RCC 7860 (cell line): Measurements from ENCODE around the gene RIMS1.
"Not testable (repeated sequence)": the region's sequence is repeated elsewhere in the genome, so short reads cannot be mapped to it uniquely, and the experiment has no call there.

ENCODE experiments used
- DNase-seq: peaks from one replicate; pipeline ENCODE4 v3.0.0-alpha.2; 2015; ENCODE audit warnings: low spot score
- FAIRE-seq: peaks from 2 replicates; lab custom pipeline; 2012; peaks lifted over from hg19 to GRCh38; lab: Jason Lieb, UNC

RIMS1 gene

DNA sequence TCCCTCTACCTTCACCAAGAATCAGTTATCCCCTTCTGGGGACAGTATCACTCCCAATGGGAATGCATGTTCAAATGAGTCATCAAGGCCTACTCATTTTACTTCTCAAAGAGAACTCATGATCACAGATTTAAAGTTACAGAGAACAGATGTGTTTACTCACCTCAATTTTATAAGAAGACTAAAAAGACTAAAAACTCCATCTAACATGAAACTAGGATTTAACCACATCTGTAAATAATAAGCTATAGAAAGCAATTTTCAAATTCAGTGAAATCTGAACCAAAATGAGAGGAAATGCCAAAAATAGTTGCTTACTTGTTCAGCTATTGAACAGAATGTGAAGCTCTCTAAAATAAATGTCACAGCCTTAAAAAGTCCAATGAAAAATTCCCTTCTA lies 435.4 kb downstream of the RIMS1 start:
- no peak for FAIRE-seq

DNA sequence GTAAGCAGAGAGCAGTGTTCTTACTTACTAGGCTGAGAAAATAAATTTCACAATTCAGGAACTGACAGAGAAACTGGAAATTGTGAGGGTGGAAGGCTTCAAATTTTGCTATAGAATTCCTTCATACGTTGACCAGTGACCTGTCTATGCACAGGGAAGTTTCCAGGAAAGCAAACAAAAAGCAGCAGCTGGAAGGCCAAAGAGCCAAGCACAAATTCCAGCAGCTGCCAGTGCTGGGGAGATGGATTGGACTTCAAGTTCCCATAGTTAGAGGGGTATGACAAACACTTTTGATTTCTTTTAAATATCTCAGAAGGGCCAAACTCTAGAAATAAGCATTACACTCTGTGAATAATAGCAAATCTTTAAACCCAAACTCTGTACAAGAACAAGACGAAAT lies 436.4 kb downstream of the RIMS1 start:
- FAIRE-seq, result no peak
- DNase-seq, result no peak

More for the DNA sequence above, 435.4 kb downstream of the RIMS1 start:
- no peak for DNase-seq

DNA sequence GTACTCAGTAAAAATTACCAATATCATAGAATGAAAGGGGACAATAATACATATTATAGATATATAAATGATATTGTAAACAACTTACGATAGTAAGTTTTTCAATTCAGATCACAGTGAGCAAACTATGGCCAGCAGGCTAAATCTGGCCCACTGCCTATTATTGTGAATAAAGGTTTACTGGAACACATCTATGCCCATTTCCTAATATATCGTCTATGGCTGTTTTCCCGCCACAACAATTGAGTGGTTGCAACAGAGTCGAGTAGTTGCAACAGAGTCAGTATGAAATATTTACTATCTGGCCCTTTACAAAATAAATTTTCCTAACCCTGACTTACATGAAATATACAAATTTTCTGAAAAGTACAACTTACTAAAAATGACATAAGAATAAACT lies 438.2 kb downstream of the RIMS1 start:
- FAIRE-seq (no peak), DNase-seq (no peak)

DNA sequence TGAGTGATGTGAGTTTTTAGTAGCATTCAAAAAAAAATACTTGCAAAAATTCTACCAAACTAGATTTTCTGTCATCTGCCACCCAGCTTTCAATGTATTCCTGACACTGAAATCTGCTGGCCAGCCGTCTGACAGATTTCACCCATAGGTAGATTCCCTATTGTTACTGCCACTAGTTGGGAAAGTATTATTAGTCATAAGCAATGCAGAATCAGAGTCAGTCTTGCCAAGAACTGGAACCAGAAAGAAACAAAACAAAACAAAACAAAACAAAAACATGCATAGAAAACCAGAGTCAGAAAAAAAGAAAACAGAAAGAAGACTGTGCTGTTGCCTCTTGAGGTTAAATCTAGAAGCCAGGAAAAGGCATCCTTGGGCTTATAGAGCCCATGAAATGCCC lies 442.4 kb downstream of the RIMS1 start:
- FAIRE-seq, result no peak
- no peak for DNase-seq

DNA sequence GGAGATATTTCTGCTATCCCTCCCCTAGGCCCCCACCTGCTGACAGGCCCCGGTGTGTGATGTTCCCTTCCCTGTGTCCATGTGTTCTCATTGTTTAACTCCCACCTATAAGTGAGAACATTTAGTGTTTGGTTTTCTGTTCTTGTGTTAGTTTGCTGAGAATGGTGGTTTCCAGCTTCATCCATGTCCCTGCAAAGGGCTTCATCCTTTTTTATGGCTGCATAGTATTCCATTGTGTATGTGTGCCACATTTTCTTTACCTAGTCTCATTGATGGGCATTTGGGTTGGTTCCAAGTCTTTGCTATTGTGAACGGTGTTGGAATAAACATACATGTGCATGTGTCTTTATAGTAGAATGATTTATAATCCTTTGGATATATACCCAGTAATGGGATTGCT lies 448.9 kb downstream of the RIMS1 start:
- FAIRE-seq, DNase-seq: not testable (repeated sequence)

DNA sequence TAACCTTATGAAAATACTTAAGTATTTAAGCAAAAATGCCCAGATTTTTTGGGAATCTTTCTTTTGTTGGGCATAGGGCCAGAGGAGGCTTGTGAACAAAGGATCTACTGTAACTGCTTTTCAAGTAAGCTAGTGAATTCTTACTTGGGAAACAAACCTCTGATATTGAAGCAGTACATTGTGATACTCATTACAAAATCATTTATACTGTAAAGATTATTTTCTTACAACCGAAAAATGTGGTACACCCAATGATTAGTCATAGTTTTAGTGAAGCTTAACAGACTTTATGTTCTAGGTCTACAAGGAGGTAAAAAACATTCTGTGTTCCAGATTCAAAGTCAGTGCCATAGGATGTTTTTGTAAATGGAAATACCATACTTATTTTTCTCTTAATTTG lies 462.6 kb downstream of the RIMS1 start:
- DNase-seq (no peak), FAIRE-seq (no peak)

DNA sequence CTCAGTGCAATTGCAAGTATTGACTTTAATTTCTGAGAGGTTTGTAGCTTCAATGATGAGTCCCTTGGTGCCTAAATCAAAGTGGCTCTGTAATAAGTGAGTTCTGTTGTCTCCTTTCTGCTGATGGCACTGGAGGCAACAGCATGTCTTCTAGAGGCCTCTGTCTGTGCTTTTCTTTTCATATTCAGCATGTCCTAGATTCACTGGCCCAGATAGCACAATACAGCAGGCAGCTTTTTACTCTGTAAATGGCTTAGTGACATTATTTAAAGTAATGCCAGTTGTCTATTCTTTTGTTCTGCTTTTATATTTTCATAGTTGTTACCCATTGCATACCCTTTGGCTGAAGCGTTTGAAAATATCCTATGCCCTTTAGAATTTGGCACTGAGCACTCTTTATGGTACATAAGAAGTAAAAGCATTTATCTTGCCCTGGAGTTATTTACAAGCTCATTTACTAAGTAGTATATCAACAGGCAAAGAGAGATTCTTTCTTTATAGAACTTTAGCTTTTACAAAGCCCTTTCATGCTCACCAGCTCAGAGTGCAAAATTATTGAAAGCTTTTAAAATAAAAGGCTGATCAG lies 464.0 kb downstream of the RIMS1 start:
- FAIRE-seq (no peak), DNase-seq (no peak)

DNA sequence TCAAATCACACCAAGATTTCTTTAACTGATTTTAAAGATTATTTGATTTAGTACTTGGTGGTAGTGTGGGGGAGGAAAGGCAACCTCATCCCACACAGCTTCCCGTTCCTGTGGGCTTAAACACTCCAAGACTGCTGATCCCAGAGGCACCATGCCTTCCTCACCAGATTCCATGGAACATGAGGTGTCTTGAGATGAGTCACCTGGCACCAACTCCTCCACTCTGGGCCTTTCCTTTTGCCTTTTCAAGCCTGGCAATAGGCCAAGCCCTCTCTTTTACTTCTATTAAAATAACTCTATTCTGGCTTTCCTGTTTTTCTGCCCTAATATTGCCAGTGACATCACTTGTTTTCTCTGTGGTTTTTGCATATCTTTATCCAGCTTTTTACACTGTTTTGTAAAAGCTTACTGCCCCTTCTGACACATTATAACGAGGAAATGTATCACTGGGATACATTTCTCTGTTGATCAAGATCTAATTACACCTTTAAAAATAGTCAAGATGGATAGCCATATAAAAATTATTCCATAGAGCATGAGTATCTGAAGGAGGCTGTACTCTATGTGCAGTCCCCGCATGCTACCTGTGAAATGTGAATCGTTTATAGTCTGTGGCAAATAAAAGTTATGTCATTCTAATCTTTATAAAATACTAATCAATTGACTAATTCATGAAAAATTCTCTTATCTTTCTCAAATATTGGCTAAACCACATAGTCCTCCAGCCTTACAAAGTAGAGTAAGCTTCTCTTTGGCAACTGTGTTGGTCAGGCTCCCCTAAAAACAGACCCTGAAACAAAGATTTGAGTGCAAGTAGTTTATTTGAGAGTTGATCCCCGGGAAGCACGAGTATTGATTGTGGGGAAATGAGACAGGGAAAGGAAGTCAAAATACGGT lies 477.7 kb downstream of the RIMS1 start:
- DNase-seq, result peak; percentile 87
- peak; percentile 90 for FAIRE-seq

DNA sequence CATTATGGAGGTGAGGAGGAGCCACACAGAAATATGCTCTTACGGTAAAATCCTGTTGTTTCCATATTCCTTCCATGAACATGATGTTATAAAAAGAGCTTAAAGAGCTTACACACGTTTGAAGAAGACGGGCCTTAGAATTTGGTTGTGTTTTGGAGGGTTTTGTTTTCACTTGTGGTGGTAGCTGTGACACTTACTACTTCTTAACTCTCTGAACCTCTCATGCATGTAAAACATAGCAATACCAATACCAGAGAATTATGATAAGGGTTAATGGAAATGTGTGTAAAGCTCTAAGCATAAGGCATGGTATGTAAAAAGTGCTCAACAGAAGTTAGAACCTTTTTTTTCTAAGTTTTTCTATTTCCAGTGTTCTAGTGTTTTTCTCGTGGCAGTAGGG lies 479.4 kb downstream of the RIMS1 start:
- FAIRE-seq (no peak), DNase-seq (no peak)

DNA sequence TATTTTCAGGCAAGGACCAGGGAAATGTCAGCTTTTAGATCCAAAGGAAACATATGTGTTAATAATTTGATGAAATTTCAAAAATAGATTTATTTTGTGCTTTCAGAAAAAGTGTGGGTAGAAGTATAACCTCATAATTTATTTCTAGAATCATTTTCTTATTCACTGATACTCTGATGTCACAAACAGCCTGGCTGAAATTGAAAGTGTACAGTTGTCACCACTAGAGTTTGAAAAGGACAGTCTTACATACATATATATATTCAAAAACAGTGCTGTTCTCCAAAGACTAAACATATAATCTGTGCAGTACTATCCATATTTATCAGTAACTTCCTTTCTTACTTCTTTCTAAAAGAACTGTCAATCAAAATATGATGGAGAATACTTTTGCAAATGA lies 481.1 kb downstream of the RIMS1 start:
- no peak for FAIRE-seq
- no peak for DNase-seq

DNA sequence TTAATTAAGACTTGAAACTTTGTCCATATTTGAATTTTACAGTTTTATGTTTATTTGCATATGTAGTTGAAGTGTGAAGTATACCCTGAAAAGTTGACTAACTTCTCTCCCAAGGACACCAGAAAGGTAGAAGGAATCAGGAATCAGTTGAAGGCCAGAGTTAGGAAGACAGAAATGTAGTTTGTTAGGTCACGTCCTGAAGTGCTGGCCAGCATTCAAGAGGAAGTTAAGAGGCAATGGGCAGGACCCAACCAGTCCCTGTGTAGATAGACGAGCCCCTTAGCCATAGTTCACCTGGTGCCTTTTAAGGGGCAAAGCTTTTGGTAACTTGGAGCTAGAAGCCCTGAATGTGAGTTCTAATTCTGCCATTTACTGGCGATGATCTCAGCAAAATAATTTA lies 485.1 kb downstream of the RIMS1 start:
- FAIRE-seq (no peak), DNase-seq (no peak)

DNA sequence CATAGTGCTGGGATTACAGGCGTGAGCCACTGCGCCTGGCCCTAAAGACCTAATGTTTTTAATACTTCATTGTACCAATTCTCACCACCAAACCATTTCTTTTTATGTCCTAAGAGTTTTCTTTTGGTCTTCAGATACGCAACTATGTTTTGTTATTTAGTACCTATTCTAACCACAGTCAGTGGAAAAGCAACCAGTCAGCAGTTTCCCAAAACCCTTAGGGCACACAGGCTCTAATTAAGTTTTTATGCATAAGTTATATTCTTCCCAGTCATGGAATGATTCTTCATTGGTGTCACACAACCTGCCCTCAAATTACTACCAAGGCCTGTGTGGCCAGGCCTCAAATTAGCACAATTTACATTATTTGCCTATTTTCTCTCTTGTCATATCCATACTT lies 487.8 kb downstream of the RIMS1 start:
- DNase-seq, result no peak
- FAIRE-seq, result no peak

DNA sequence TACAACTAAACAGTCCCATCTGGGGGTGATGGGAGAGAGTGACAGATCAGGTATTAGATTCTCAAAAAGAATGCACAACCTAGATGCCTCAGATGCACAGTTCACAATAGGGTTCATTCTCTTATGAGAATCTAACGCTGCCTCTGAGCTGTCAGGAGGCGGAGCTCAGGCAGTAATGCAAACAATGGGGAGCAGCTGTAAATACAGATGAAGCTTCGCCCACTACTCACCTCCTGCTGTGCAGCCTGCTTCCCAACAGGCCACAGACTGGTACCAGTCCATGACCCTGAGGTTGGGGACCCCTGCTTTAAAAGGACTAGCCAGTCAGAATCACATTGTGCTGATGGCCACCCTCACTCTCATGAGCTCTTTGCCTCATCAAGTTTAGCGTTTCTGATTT lies 488.5 kb downstream of the RIMS1 start:
- no peak for FAIRE-seq
- no peak for DNase-seq

DNA sequence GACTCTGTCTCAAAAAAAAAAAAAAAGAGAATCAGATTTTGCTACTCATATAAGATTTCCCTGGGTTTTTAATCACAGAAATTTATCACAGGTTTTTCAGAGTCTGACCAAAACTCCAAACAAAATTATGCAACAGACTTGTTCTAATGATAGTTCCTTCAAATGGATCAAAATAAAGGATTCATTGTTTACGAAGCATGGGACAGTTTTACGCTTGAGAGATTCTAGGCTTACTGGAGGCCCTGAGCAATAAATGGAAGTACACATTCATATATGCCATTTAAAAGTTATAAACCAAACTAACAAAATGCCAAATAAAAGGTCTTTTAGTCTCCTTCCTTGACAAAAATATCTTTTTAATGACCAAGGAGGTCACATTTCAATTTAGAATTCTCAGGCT lies 490.4 kb downstream of the RIMS1 start:
- DNase-seq (no peak), FAIRE-seq (no peak)

DNA sequence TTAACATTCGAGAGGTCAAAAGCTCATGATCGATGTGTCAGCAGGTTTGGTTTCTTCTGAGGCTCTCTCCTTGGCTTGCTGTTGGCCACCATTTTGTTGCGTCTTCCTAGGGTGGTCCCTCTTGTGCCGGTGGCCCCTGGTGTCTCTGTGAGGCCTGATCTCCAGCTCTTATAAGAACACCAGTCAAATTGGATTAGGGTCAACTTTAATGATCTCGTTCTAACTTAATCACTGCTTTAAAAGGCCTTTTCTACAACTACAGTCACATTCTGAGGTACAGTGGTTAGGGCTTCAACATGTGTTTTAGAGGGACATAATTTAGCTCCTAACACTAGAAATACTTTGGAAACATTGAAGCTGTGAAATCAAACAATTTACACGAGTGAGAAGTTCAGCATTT lies 494.7 kb downstream of the RIMS1 start:
- FAIRE-seq, result no peak
- no peak for DNase-seq

DNA sequence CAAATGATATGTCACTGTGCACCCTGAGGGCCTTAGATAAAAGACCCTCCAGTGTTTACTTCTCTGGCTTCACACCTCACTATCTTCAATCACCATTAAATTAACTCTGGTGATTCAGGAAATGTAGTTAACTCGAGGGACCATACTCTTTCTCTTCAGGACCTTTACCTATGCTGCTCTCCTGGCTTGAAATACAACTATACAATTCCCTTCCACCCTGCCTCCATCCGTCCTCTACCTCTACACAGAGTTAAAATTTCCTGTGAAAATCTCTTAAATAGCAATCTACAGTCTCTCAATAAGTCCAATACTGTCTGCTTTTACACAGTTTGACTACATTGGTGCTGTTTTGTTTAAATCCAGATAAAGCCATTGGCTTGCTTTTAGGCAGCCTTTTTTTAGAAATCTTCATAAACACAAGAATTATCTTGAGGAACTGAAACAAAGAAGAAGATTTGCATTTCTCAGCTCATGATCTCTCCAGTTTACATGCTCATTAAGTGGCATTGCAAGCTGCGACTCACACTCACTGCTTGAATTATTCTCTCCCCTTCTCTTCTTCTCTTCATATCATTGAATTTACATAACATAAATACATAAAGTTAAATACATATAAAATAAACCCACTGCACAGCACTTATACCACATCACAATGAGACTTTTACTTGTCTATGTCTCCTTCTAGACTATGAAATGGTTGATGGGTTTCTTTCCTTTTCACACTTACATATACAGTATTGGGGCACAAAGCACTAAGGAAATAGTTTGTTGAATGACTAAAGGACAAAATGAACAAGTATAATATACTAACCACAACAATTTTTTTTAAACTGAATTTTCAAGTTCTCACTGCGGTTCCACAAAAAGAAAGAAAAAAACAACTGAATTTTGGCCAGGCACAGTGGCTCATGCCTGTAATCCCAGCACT lies 496.5 kb downstream of the RIMS1 start:
- FAIRE-seq (no peak), DNase-seq (no peak)

DNA sequence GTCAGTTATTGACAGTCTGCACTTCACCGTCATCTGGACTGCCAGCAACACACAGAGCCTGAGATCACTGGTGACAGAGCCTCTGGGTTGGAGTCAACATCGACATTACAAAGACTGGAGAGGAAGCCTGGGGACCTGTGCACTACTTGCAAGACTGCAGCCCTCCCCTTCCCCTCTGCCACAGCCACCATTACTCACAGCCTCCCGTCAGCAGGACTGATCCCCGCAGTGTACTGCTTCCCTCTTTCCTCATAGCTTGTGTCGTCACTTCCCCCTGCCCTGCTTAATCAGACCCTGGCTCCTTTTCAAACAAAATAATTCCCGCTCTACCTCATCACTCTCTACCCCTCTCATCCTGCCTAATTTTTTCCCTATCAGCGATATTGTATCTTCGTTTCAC lies 500.0 kb downstream of the RIMS1 start:
- no peak for DNase-seq

DNA sequence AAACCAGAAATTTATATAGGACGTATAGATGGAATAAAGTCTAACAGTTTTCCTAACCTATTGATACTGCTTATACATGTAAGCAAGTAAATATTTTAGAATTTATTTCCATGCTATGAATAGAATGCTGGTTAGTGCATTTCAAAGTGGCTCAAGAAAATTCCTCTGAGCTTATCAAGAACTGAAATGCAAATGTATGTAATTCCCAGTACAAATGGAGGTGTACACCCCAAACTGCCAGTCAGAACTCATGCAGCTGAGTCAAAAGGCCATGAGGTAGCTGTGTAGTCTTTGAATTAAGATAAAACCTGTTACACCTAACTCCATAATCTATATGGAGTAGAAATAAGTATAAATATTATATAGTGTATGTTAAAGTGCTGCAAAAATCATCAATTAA lies 503.3 kb downstream of the RIMS1 start:
- FAIRE-seq, result no peak
- DNase-seq, result no peak

More for the DNA sequence above, 500.0 kb downstream of the RIMS1 start:
- FAIRE-seq, result no peak

DNA sequence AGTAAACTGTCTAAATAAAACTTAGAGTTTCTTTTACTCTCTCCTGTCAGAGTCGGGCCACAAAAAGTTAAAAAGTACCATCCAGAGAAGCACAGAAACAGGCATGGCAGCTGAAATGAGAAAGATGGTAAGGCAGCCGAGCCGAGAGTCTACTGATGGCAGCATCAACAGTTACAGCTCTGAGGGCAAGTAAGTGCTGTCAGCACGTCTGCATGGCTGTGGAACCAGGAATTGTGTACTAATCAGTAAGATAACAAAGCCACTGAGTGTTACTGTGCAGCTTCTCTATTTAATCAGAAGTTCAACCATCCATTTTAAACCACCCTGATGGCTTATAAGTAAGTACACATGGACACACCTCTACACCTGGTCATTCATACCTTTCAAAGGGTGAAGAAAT lies 504.2 kb downstream of the RIMS1 start:
- no peak for DNase-seq
- no peak for FAIRE-seq

DNA sequence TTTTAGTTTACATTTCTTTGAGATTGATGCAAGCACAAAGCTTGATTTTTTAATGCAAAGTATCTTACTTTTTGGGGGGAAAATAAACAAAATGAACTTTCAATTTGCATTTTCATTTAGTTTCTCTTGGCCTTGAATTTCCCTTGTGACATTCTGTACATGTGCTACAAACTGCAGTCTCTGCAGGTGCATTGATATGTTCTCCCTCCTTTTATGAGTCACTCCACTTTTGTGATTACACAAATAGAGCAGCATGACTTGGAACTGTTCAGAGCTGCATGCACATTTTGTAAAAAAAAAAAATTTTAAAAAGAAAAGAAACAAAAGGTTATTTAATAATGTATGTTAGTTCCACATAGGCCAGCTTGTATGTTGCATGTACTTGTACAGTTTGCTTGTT lies 515.5 kb downstream of the RIMS1 start:
- no peak for FAIRE-seq

DNA sequence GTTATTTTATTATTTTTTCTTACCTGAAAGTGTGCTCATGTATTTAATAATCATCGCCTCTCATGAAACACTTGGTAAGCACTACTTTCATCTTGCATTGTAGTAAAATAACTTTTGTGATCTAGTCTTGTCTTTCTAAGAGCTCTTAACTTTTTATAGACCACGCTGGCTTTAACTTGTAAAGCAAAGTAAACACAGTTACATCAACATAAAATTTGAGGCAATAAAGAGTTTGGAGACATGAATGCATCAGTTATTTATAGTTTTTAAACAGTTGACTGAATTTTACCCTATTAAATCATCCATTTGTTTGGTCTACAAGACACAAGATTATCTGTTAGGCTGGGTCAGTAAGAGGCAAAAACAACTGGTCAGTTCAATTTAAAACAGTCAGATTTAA lies 517.1 kb downstream of the RIMS1 start:
- no peak for DNase-seq
- no peak for FAIRE-seq

More for the DNA sequence above, 515.5 kb downstream of the RIMS1 start:
- no peak for DNase-seq
